ENCODE measurements around the gene TMEM266.

Gene TMEM266

GRCh38 chr15:76146812-76147211 lies 87.0 kb downstream of the TMEM266 start:
- H3K27ac ChIP-seq: no peak overlapping the region
- TF ChIP-seq CTCF (IDR thresholded peaks at IDR 0.05) (no peak), ZFX (IDR thresholded peaks at IDR 0.05; ENCODE audit: borderline replicate concordance) (no peak)

GRCh38 chr15:76147906-76148570 lies 88.3 kb downstream of the TMEM266 start:
- TF ChIP-seq ZFX (IDR thresholded peaks at IDR 0.05; ENCODE audit: borderline replicate concordance) (no peak), CTCF (IDR thresholded peaks at IDR 0.05) (peak; percentile 98)
- H3K27ac ChIP-seq: no peak overlapping the region

- no peak for TF ChIP-seq ZFX (IDR thresholded peaks at IDR 0.05; ENCODE audit: borderline replicate concordance)
- TF ChIP-seq CTCF (IDR thresholded peaks at IDR 0.05): no peak
- no peak overlapping the region for H3K27ac ChIP-seq
Measured at GRCh38 chr15:76149291-76149915, 89.6 kb downstream of the TMEM266 start.

DNA sequence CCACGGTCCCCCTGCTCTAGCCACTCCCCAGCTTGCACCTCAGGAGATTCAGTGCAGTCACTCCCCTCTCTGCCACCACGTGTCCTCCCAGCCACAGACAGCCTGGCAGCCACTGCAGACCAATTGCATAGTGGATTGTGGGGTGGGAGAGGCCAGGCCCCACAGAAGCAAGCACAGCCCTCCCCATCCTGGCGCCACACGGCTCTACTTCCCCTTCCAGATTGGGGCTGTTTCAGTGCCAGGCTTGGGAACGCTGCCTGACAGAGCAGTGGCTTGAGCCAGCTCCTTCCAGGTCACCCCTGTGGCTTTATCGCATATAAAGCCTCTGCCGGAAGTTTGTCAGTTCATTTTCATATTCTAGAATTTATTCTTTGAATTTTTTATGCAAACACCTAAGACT lies 90.7 kb downstream of the TMEM266 start:
- TF ChIP-seq ZFX (IDR thresholded peaks at IDR 0.05; ENCODE audit: borderline replicate concordance): no peak
- no peak for TF ChIP-seq CTCF (IDR thresholded peaks at IDR 0.05)
- no peak overlapping the region for H3K27ac ChIP-seq

- peak; percentile 92 for TF ChIP-seq CTCF (IDR thresholded peaks at IDR 0.05)
- TF ChIP-seq ZFX (IDR thresholded peaks at IDR 0.05; ENCODE audit: borderline replicate concordance): no peak
- no peak overlapping the region for H3K27ac ChIP-seq
Measured at GRCh38 chr15:76150971-76151598, 91.3 kb downstream of the TMEM266 start.

DNA sequence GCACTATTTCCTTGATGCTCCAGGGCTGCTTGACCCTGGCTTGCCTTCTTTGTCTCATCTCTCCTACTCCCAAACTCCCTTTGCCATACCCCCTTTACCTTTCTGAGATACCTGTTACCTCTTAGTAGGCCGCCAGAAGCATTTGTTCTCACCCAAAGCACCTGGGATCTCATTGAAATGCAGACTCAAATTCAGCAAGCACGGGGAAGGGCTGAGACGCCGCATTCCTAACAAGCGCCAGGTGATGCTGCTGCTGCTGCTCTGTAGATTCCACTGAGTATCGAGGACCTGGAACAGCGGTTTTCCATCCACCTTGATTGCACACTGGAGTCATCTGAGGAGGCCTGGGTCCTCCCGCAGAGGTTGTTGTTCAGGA lies 91.8 kb downstream of the TMEM266 start:
- H3K27ac ChIP-seq: no peak overlapping the region
- TF ChIP-seq CTCF (IDR thresholded peaks at IDR 0.05): no peak
- no peak for TF ChIP-seq ZFX (IDR thresholded peaks at IDR 0.05; ENCODE audit: borderline replicate concordance)

DNA sequence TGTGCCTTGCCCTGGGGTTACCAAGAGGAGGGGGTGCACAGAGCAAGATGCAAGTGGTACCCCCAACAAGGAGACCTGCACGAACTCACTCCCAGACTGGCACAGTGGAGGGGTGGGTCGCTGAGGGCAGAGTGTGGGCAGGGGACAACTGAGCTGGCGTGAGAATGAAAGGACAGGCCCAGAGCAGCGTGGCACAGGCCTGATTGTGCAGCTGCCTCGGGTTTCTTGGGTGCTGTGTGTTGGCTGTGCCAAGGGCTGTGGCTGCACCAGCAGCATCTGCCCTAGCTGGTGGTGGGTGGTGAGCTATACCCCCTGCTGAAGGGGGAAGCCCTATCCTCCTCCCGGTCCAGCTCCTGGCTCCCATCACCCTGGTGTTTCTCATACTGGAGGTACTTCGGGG lies 92.4 kb downstream of the TMEM266 start:
- no peak overlapping the region for H3K27ac ChIP-seq
- TF ChIP-seq ZFX (IDR thresholded peaks at IDR 0.05; ENCODE audit: borderline replicate concordance): no peak

Measured in 22Rv1 (cell line).